NB4 (cell line): ENCODE data around the gene FOXF1.

Source experiments
- DNase-seq: peaks from one replicate; pipeline ENCODE4 v3.0.0; 2010; ENCODE audit warnings: low read depth
- H3K4me3 ChIP-seq: one replicate; pipeline ENCODE4 v1.5.1; 2011; ENCODE audit warnings: mild to moderate bottlenecking, low read depth, low read length, moderate library complexity
- MYC ChIP-seq: IDR thresholded peaks from 2 replicates; pipeline ENCODE4 v1.6.1; 2011; ENCODE audit warnings: low read depth, low read length
- POLR2A ChIP-seq: IDR thresholded peaks from 2 replicates; pipeline ENCODE4 v1.6.1; 2011; ENCODE audit warnings: mild to moderate bottlenecking; ENCODE audit not compliant: insufficient read length; ENCODE audit errors: extremely low read depth
- TF ChIP-seq, protein P1 (sequence below): IDR thresholded peaks from 2 replicates; pipeline ENCODE4 v1.6.1; 2011; ENCODE audit warnings: low read depth, low read length
- TF ChIP-seq, protein P2 (sequence below): IDR thresholded peaks from one replicate; pipeline ENCODE4 v1.5.1; 2012; ENCODE audit warnings: low read depth, low read length

The FOXF1 gene

DNA sequence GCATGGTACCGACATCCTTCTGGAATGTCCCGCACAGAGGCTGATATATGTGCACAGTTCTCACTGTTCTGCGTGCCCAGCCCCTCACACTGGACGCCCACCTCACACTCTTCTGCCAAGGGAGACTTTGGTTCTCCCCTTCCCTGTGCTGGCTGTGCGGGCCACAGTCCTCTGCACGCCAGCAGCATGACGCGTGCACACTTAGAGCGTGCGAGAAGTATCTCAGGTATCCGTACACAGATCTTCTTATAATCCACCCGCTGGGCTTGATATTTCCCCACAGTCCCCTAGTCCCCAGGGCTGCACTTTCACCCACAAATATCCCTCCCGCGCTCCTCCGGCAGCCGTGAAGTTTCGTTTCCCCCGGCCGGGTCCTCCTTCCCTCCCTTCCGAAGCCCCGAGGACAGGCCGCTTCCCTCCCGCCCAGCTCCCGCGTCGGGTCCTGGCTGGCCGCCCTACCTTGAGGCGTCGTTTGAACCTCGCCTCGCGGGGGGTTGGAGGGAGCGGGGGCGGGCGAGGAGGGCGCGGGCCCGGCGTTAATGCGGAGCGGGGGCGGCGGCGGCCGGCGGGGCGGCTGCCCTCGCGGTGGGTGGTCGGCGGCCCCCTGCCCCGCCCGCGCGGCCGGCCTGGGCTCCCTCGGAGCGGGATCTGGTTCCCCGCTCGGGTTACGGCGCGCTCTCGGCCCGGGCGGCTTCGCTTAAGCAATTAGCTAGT lies 5.0 kb upstream of the FOXF1 start:
- H3K4me3 ChIP-seq, result no peak overlapping the region
- TF ChIP-seq, protein P1, sequence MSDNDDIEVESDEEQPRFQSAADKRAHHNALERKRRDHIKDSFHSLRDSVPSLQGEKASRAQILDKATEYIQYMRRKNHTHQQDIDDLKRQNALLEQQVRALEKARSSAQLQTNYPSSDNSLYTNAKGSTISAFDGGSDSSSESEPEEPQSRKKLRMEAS, result no peak
- TF ChIP-seq MYC (no peak), POLR2A (no peak)
- TF ChIP-seq, protein P2, sequence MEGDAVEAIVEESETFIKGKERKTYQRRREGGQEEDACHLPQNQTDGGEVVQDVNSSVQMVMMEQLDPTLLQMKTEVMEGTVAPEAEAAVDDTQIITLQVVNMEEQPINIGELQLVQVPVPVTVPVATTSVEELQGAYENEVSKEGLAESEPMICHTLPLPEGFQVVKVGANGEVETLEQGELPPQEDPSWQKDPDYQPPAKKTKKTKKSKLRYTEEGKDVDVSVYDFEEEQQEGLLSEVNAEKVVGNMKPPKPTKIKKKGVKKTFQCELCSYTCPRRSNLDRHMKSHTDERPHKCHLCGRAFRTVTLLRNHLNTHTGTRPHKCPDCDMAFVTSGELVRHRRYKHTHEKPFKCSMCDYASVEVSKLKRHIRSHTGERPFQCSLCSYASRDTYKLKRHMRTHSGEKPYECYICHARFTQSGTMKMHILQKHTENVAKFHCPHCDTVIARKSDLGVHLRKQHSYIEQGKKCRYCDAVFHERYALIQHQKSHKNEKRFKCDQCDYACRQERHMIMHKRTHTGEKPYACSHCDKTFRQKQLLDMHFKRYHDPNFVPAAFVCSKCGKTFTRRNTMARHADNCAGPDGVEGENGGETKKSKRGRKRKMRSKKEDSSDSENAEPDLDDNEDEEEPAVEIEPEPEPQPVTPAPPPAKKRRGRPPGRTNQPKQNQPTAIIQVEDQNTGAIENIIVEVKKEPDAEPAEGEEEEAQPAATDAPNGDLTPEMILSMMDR, result no peak
- peak; percentile 37 for DNase-seq

DNA sequence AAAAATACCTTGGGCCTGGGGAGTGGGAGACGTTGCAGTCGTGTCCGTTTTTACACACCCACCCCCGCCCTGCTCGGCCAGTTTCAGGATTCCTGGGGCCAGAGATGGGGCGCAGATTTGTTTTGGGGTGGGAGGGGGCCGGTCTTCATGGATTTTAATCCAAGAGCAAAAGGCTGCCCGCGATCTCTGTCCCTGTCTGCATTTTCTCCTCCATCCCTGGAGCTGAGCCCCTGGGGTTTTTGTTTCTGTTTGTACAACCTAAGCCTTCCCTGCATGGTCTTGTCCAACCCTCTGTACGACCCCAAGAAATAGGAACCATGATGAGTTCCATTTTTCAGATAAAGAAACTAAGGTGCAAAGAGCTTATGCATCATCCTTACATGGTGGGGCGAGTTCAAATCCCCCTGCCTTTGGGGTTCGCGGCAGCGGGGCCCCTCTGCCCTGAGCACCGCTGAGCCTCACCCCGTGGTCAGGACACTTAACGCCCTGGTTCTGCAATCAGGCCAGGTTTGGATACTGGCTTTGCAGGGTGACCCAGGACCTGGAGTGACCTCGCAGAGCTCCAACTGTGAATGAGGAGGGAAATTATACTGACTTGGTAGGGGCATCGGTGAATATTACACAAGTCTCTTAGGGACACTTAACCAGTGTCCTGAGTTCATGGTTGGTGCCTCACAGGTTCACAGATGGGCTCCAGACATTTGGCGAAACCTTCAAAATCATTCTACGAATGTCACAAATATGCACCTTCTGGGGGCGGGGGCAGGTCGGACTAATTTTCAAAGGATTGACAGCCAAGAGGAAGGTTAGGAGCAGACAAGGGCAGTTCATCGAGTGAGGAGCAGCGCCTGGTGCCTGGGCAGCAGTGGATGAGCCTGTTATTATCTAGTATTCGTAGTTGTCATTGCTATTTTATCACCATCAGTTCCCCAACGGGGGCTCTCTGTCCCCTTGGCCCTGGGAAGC lies 4.1 kb upstream of the FOXF1 start:
- no peak for TF ChIP-seq MYC
- TF ChIP-seq POLR2A, result no peak
- TF ChIP-seq, protein P1, result no peak
- TF ChIP-seq, protein P2, result no peak
- no peak for DNase-seq
- no peak overlapping the region for H3K4me3 ChIP-seq

DNA sequence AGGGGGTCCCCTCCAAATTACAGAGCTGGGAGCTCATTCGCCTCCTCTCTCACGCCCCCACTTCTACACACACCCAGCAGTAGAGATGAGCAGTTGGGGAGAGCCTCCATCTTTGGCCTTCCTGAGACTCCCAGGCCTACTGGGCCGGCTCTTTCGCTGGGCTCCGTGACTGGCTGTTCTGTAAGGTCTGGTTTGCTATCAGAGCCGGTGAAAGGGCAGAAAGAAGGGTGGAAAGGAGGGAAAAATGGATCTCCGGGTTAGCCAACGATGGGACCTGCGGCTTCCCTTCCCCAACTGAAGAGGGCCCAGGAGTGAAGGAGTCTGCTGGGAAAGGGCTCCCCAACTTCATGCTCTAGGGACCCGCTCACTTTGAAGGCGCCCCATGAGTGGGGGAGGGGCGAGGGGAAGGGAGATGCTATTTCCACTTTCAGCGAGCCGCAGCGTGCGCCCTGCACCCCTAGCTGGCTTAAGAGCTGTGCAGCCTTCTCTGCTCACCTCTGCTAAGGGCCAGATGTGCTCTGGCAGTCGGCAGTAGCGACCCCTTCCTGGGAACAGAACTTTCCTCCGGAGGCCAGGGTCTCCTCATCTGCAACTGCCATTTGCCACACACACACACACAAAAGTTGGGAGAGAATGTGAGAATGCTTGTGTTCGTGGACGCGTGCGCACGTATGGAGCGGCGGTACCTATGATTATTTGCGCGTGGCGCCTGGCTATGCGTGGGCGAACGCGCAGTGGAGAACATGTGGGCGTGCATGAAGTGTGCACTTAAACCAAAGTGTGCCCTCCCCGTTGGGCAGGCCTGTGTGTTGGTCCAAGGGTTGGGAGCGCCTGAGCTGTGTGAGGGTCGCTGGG lies 2.9 kb upstream of the FOXF1 start:
- TF ChIP-seq, protein P1, result no peak
- no peak for TF ChIP-seq POLR2A
- no peak for TF ChIP-seq MYC
- TF ChIP-seq, protein P2, result no peak
- H3K4me3 ChIP-seq, result no peak overlapping the region
- DNase-seq, result no peak

DNA sequence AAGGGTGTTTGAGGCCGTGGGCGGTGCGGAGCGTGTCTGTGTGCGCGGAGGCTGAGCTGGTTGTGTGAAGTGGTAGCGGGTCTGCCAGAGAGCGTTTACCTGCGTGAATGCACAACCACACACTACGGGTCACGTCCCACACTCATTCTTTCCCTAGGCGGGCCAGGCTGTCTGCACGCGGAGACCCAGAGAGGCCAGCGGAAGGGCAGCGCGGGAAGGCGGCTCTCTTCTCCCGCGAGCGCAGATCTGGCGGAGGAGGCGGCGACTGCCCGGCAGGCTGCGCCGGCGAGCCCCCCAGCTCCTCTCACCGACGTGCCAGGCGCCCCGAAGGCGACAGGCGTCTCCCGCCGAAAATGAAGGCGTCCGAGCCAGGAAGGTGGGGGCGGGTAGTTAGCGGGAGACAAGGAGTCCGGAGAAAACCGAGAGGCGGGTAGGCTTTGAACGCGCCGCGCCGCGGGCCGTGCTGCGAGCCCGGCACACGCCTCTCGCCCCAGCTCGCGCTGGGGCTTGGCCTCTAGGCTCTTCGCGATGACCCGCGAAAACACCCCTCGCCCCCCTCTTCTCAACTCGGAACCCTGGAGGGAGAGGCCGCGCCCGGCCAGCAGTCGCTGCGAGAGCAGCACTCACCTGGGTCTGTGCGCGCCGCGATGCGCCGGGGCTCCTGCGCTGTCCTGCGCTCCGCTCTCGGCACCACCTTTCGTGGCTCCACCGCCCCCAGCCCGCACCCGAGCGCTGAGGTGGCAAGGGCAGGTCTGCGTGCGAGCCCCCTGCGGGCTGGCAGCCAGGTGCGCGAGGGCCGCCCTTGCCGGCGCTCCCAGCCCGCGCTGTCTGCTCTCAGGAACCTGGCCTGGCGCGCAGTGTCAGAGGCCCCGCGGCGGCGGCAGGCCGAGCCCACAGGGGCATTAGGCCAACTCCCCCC lies 2.0 kb upstream of the FOXF1 start:
- no peak for DNase-seq
- no peak for TF ChIP-seq POLR2A
- TF ChIP-seq MYC, result no peak
- TF ChIP-seq, protein P1, result no peak
- TF ChIP-seq, protein P2, result no peak
- no peak overlapping the region for H3K4me3 ChIP-seq
